Coronary artery (tissue), 2 donors: ENCODE results near the gene TM9SF1.
"Not testable (repeated sequence)": the region's sequence is repeated elsewhere in the genome, so short reads cannot be mapped to it uniquely, and the experiment has no call there.

Experiments used
- DNase-seq: peaks from one replicate; pipeline ENCODE4 v3.0.0-alpha.2; 2017; ENCODE audit warnings: low spot score
- H3K27ac ChIP-seq, 2 donors: fragments of 200-600 bp; sonication (generic); one replicate each; pipeline ENCODE4 v1.5.1; 2016 to 2019
- H3K4me3 ChIP-seq: fragments of 200-600 bp; sonication (generic); 2 replicates; pipeline ENCODE4 v1.5.1; 2016; ENCODE audit warnings: mild to moderate bottlenecking, moderate library complexity
- TF ChIP-seq, protein P1 (sequence below): fragments of 200-600 bp; sonication (generic); IDR thresholded peaks from one replicate; pipeline ENCODE4 v1.5.1; 2019; ENCODE audit warnings: antibody characterized with exemption

The TM9SF1 gene

DNA sequence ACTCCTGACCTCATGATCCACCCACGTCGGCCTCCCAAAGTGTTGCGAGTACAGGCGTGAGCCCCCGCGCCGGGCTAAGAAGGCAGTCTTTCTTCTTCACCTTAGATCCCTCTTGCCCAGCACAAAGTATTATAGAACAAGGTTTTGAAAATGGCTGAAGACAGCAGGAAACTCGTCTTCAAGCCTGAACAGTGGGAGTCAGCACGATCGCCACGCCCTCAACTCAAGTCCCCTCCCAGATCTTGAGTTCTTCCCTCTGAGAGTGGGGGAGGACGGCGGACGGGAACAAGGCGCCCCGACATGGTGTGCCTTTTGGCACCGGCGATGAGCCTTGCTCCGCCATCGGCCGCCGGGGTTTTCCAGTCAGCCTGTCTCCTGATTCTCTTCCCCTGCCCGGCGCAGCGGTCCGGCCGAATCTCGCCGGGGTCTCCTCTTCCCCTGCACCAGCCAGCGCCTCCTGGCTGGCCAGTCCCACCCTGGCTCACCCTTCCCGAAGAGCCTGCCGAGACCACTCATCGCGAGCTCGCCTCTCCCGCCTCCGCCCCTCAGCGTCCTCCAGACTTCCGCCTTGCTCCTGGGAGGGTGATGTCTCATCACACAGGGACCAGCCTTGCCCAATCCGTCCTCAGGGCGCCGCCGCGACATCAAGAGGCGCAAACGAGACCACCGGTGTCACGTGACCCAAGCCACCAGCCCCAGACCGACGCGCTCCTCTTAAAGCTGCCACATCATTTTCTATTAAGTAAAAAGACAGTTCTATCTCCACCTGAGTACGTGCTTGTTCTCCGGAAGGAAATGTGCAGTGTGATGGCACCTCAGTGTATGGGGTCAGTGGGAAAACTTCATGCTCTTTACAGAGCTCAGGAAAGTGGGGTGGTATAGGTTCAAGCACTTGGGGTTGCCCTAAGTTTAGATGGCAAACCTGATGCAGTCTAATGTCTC lies 18.0 kb upstream of the TM9SF1 start, which contains the start of gene CHMP4A:
Gene CHMP4A (minus strand): TSS at position 565 of the 942 bp plus-strand sequence. CDS start 49 bp downstream, at position 516.
- Histone ChIP-seq H3K4me3 (peak within 1 kb of the TSS; percentile 82), H3K27ac (peak within 1 kb of the TSS; percentile 86 to 95)
- TF ChIP-seq, protein P1, sequence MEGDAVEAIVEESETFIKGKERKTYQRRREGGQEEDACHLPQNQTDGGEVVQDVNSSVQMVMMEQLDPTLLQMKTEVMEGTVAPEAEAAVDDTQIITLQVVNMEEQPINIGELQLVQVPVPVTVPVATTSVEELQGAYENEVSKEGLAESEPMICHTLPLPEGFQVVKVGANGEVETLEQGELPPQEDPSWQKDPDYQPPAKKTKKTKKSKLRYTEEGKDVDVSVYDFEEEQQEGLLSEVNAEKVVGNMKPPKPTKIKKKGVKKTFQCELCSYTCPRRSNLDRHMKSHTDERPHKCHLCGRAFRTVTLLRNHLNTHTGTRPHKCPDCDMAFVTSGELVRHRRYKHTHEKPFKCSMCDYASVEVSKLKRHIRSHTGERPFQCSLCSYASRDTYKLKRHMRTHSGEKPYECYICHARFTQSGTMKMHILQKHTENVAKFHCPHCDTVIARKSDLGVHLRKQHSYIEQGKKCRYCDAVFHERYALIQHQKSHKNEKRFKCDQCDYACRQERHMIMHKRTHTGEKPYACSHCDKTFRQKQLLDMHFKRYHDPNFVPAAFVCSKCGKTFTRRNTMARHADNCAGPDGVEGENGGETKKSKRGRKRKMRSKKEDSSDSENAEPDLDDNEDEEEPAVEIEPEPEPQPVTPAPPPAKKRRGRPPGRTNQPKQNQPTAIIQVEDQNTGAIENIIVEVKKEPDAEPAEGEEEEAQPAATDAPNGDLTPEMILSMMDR, result no peak
- peak; percentile 99 for DNase-seq

- TF ChIP-seq, protein P1, result no peak
- Histone ChIP-seq H3K27ac (no peak overlapping the region), H3K4me3 (no peak overlapping the region)
- DNase-seq, result peak; percentile 61
Observed at GRCh38 chr14:24211311-24211710, 16.1 kb upstream of the TM9SF1 start.

- Histone ChIP-seq H3K27ac (no peak overlapping the region), H3K4me3 (no peak overlapping the region)
- DNase-seq, result peak; percentile 29
- TF ChIP-seq, protein P1, result no peak
Observed at GRCh38 chr14:24207625-24208024, 12.4 kb upstream of the TM9SF1 start.

GRCh38 chr14:24207104-24207551 lies 11.9 kb upstream of the TM9SF1 start:
- Histone ChIP-seq H3K4me3 (no peak overlapping the region), H3K27ac (no peak overlapping the region)
- DNase-seq, result peak; percentile 22
- TF ChIP-seq, protein P1, result no peak

DNA sequence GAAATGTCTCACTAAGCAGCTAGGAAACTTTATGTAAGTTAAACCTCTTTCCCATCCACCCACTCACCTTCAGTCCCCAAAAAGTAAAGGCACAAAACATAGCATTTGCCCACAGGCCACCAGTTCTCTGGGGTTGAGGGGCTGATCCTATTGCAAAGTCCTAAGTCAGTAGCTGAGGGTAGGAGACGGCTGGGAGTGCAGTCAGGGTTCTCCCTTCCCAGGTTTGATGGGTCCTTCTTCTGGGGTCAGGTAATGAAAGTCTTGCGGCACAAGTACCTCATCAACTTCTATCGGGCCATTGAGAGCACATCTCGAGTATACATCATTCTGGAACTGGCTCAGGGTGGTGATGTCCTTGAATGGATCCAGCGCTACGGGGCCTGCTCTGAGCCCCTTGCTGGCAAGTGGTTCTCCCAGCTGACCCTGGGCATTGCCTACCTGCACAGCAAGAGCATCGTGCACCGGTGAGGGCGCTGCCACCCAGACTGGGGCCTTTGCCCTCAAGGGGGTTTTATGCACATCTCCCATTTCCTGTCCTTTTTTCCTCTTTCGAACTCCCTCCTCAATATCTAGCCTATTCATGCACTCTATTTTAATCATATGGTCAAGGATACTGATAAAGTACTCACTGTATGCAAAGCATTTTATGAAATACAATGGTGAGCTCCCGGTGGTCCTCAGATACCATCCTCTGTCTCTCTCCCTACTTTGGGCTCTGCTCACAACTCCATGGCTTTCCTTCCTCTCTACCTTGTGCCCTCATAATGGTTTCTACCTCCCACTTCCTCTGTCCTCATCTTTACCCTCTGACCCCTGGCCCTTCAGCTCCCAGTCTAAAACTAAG lies 11.2 kb upstream of the TM9SF1 start:
- TF ChIP-seq, protein P1, result no peak
- no peak overlapping the region for H3K4me3 ChIP-seq
- peak; percentile 60 for DNase-seq
- no peak overlapping the region for H3K27ac ChIP-seq

DNA sequence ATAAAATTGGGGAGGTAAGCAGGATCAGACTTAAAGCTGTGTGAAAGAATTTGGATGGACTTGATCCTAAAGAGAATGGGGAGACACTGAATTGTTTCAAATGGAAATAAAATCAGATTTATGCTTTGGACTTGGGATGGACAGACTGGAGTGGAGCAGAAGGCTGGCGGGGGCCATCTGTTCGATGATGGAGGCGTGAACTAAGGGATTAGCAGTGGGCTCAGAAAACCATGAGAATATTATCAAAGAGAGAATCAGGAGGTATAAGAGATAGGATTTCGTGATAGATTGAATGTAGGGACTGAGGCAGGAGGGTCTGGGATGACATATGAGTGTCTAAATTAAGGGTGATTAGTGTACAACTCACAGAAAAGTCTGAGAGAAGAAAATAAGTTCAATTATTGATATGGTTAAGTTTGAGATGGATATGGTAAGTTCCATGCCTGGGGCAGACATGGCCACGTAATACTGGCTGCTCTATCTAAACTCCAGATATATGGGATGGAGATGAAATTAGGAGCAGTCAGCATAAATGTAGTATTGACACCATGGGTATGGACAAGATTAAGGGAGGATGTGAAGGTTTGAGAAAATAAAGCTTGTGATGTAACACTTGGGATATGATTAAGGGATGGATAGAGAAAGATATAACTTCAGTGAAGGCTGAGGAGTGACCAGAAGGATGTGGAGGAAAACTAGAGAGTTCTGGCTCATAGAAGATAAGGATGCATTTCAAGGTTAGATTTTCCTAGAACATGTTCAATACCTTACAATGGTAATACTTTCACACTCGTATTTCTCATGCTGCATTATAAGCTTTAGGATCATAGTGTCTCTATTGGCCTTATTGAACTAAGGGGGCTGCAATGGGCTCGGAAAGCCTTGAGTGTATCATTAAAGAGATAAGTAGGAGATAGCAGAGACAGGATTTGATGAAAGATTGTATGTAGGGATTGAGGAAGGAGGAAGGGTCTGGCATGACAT lies 9.2 kb upstream of the TM9SF1 start:
- DNase-seq, result peak; percentile 12
- Histone ChIP-seq H3K4me3 (no peak overlapping the region), H3K27ac (no peak overlapping the region)
- TF ChIP-seq, protein P1, result no peak

- H3K4me3 ChIP-seq, H3K27ac ChIP-seq: not testable (repeated sequence)
- peak; percentile 17 for DNase-seq
Observed at GRCh38 chr14:24203249-24203886, 8.1 kb upstream of the TM9SF1 start.

- DNase-seq, result peak; percentile 5
- not testable (repeated sequence) for H3K27ac ChIP-seq, H3K4me3 ChIP-seq
Observed at GRCh38 chr14:24202538-24202937, 7.3 kb upstream of the TM9SF1 start.
